SU-DHL-6 (cell line): Measurements from ENCODE around the gene UBR4.

ENCODE experiments used
- H2AFZ ChIP-seq: fragments of 200-600 bp; sonication (generic); 2 replicates; pipeline ENCODE4 v1.6.1; 2014; ENCODE audit warnings: low read depth, mild to moderate bottlenecking, moderate library complexity, mixed read lengths, antibody characterized with exemption, low read length; ENCODE audit not compliant: severe bottlenecking
- H3F3A ChIP-seq: fragments of 200-600 bp; shearing (Covaris generic); 2 replicates; pipeline ENCODE4 v1.6.0; 2016; ENCODE audit warnings: antibody characterized with exemption, mild to moderate bottlenecking; ENCODE audit not compliant: insufficient read depth
- H3K27ac ChIP-seq: fragments of 200-600 bp; sonication (generic); 2 replicates; pipeline ENCODE4 v1.5.1; 2016; ENCODE audit warnings: low read depth, mild to moderate bottlenecking, low read length, moderate library complexity, mixed read lengths
- H3K27me3 ChIP-seq: fragments of 200-600 bp; sonication (generic), shearing (Covaris generic); 2 replicates; pipeline ENCODE4 v1.6.0; 2014; ENCODE audit warnings: mild to moderate bottlenecking, low read length
- H3K36me3 ChIP-seq: fragments of 200-600 bp; sonication (generic); 2 replicates; pipeline ENCODE4 v1.6.1; 2014; ENCODE audit warnings: mild to moderate bottlenecking, low read length, mixed read lengths
- H3K4me2 ChIP-seq: fragments of 300-600, 200-600 bp; shearing (Covaris generic), sonication (generic); 2 replicates; pipeline ENCODE4 v1.6.0; 2014; ENCODE audit warnings: low read length, low read depth, mild to moderate bottlenecking; ENCODE audit not compliant: poor library complexity, severe bottlenecking
- H3K4me3 ChIP-seq: fragments of 200-600 bp; sonication (generic); 2 replicates; pipeline ENCODE4 v1.5.1; 2014; ENCODE audit warnings: antibody characterized with exemption, low read length, mild to moderate bottlenecking, mixed read lengths; ENCODE audit not compliant: insufficient read depth, poor library complexity, severe bottlenecking
- H3K79me2 ChIP-seq: fragments of 200-600 bp; sonication (generic); 2 replicates; pipeline ENCODE4 v1.6.1; 2014; ENCODE audit warnings: mild to moderate bottlenecking, low read length, moderate library complexity; ENCODE audit not compliant: insufficient read depth
- H3K9ac ChIP-seq: fragments of 200-600 bp; sonication (generic); 2 replicates; pipeline ENCODE4 v1.7.0; 2014; ENCODE audit warnings: mild to moderate bottlenecking, low read length
- H3K9me2 ChIP-seq: fragments of 200-600 bp; sonication (generic); replicated peaks from 2 replicates; pipeline ENCODE4 v1.6.1; 2014; ENCODE audit warnings: low read length; ENCODE audit not compliant: insufficient read depth
- H3K9me3 ChIP-seq: fragments of 200-600 bp; sonication (generic); 2 replicates; pipeline ENCODE4 v1.6.1; 2014; ENCODE audit warnings: low read length, mixed read lengths; ENCODE audit not compliant: insufficient read depth
- H4K20me1 ChIP-seq: fragments of 200-600 bp; sonication (generic); 2 replicates; pipeline ENCODE4 v1.6.1; 2014; ENCODE audit warnings: low read depth, mild to moderate bottlenecking, antibody characterized with exemption, low read length, moderate library complexity, mixed read lengths
- EZH2phosphoT487 ChIP-seq: fragments of 200-600 bp; sonication (generic), shearing (Covaris generic); conservative IDR thresholded peaks from 2 replicates; pipeline ENCODE4 v1.6.1; 2018; ENCODE audit warnings: mild to moderate bottlenecking, antibody characterized with exemption, low read length, moderate library complexity, mixed read lengths
- TF ChIP-seq, protein P1 (sequence below): fragments of 200-600 bp; sonication (generic); IDR thresholded peaks from one replicate; pipeline ENCODE4 v1.5.1; 2017; ENCODE audit warnings: antibody characterized with exemption, mild to moderate bottlenecking, low read length, moderate library complexity; ENCODE audit not compliant: insufficient read depth, poor library complexity, severe bottlenecking

UBR4 gene

DNA sequence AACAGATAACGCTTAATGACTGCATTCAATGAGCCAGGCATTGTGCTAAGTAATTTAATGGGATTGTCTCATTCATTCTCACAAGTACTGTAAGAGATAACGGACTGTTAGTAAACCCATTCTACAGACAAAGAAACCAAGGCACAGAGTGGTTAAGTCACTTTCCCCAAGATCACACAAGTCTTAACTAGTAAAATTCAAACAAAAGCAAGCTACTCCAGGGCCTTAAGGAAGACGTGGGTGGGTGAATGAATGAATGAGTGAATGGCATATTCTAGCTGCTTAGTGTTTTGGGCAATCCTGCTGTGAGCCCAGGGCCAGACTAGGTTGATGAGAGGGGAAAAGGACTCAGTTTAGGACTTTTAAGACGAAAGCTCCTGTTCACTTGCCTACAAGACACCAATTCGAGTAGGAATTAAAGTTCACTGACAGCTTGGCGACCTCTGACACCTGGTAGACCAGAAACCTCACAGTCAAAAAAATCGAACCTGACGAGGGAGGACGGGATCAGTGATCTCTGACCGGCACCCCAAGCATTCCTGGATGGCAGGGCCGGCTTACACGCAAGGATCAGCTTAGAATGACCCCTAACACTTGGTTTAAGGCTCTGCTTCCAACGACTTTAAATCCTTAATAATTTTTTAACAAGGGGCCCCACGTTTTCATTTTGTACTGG lies 40.7 kb upstream of the UBR4 start:
- Histone ChIP-seq H3K4me3 (peak overlapping the region; percentile 96), H3K36me3 (no peaks in the 10 kb centered on the region), H3K27me3 (no peaks in the 10 kb centered on the region), H3K9ac (peak overlapping the region; percentile 89), H3K79me2 (peaks cover 96% of the 10 kb centered on the region), H2AFZ (peak overlapping the region; percentile 85), H3K27ac (peak overlapping the region; percentile 83), H3F3A (no peaks in the 10 kb centered on the region), H3K9me3 (no peaks in the 10 kb centered on the region), H3K4me2 (peak overlapping the region; percentile 95), H4K20me1 (no peaks in the 10 kb centered on the region; the same call in 1 of the 2 replicates), H3K9me2 (no peaks in the 10 kb centered on the region)
- TF ChIP-seq, protein P1, sequence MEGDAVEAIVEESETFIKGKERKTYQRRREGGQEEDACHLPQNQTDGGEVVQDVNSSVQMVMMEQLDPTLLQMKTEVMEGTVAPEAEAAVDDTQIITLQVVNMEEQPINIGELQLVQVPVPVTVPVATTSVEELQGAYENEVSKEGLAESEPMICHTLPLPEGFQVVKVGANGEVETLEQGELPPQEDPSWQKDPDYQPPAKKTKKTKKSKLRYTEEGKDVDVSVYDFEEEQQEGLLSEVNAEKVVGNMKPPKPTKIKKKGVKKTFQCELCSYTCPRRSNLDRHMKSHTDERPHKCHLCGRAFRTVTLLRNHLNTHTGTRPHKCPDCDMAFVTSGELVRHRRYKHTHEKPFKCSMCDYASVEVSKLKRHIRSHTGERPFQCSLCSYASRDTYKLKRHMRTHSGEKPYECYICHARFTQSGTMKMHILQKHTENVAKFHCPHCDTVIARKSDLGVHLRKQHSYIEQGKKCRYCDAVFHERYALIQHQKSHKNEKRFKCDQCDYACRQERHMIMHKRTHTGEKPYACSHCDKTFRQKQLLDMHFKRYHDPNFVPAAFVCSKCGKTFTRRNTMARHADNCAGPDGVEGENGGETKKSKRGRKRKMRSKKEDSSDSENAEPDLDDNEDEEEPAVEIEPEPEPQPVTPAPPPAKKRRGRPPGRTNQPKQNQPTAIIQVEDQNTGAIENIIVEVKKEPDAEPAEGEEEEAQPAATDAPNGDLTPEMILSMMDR: no peak
- no peak for TF ChIP-seq EZH2phosphoT487

DNA sequence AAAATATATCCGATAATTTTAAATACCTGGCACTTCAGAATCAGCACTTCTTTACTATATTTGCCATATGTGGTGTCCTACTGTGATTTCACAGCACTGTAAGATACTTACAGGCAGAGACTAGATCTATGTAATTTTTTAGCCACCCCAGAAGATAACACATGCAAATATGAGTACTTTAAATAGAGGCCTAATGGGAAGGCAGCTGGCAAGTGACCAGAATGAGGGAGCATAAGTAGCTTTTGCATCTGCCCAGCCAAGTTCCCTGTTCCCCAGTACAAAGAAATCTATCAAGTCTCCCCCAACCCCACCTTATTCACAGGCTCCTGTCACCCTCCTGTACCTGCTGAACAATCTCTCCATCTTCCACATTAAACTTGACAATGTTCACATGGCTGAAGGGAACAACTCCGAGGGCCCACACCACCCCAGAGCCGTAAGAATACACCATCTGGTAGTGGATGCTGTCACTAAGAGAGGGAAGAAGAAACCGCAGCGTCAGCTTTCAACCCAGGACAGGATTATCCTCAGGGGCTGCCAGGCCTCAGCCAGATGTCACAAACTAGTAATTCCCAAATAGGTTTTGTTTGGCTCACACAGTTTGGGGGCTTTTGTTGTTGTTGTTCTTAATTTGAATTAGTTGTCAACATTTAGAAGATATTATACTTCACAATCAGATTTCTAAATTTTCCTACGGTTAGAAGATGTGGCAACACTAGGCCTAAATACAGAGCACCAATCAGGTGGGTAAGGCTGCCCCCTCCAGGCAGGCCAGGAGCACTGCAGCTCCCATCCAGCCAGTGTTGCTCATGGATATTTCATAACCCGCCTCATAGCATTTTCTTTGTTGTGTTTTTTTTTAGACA lies 30.8 kb upstream of the UBR4 start:
- Histone ChIP-seq H4K20me1 (no peaks in the 10 kb centered on the region), H3K9me2 (no peaks in the 10 kb centered on the region), H3K27ac (no peak overlapping the region), H3K27me3 (no peaks in the 10 kb centered on the region), H3F3A (no peaks in the 10 kb centered on the region), H3K4me2 (no peak overlapping the region), H3K4me3 (no peak overlapping the region), H2AFZ (no peak overlapping the region), H3K9ac (no peak overlapping the region), H3K36me3 (peaks cover 9% of the 10 kb centered on the region; the same call in 1 of the 2 replicates), H3K9me3 (no peaks in the 10 kb centered on the region), H3K79me2 (peaks cover 2% of the 10 kb centered on the region; the same call in 1 of the 2 replicates)
- TF ChIP-seq EZH2phosphoT487: no peak
- TF ChIP-seq, protein P1: peak; percentile 92

DNA sequence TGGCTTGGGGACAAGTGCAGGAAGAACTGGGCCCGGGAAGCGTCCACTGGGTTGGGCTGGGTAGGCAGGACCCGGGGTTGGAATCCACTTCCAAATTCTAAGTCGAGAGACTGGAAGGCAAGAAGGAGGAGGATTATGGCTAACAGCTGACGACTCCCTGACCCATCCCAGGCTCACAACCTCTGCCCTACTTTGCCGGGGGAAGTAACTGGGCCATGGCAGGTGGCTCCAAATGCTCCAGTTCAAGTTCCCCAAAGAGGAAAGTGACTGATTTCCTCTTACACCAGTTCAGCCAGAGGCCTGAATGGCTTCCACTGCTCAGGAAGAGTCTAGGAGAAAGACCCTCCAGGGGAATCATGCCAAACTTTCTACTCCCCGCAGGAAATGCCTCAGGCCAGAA lies 29.8 kb upstream of the UBR4 start:
- H3K9ac ChIP-seq: no peak overlapping the region
- H4K20me1 ChIP-seq: no peaks in the 10 kb centered on the region

More for the DNA sequence above, 29.8 kb upstream of the UBR4 start:
- Histone ChIP-seq H3K27ac (no peak overlapping the region), H3F3A (no peaks in the 10 kb centered on the region), H3K79me2 (no peaks in the 10 kb centered on the region), H3K9me3 (no peaks in the 10 kb centered on the region), H2AFZ (no peak overlapping the region), H3K36me3 (peaks cover 9% of the 10 kb centered on the region; the same call in 1 of the 2 replicates), H3K9me2 (no peaks in the 10 kb centered on the region), H3K4me3 (no peak overlapping the region), H3K4me2 (no peak overlapping the region), H3K27me3 (no peaks in the 10 kb centered on the region)
- TF ChIP-seq, protein P1: no peak
- no peak for TF ChIP-seq EZH2phosphoT487
